Activated CD4-positive, CD25-positive, alpha-beta regulatory T cell (primary cell): ENCODE results near the gene CA5A.

Source experiments
- DNase-seq, 4 experiments: peaks; one replicate each; lab custom pipeline; 2025; lab: John Stamatoyannopoulos, UW

Gene CA5A

GRCh38 chr16:87963400-87963799, 27.1 kb upstream of the CA5A start:
- peak in 1 of 4 experiments; percentile 30 for DNase-seq

- DNase-seq = no peak
These were observed 25.3 kb upstream of the CA5A start for GRCh38 chr16:87961623-87962022.

- DNase-seq = no peak
These were observed 24.5 kb upstream of the CA5A start for GRCh38 chr16:87960852-87961251.

- DNase-seq = no peak
These were observed 24.0 kb upstream of the CA5A start for GRCh38 chr16:87960296-87960695.

- no peak for DNase-seq
These were observed 23.2 kb upstream of the CA5A start for GRCh38 chr16:87959391-87959990.

GRCh38 chr16:87958632-87959031, 22.3 kb upstream of the CA5A start:
- no peak for DNase-seq

- no peak for DNase-seq
These were observed 21.2 kb upstream of the CA5A start for GRCh38 chr16:87957296-87958094.

- DNase-seq = peak; percentile 33 to 50 (median 41)
These were observed 20.3 kb upstream of the CA5A start for GRCh38 chr16:87956365-87957231.

GRCh38 chr16:87956098-87956364, 19.7 kb upstream of the CA5A start:
- DNase-seq = no peak

GRCh38 chr16:87955302-87956097, 19.2 kb upstream of the CA5A start:
- DNase-seq = no peak

GRCh38 chr16:87954826-87955225, 18.5 kb upstream of the CA5A start:
- no peak for DNase-seq

- no peak for DNase-seq
These were observed 18.0 kb upstream of the CA5A start for GRCh38 chr16:87954361-87954760.

GRCh38 chr16:87953308-87954215, 17.2 kb upstream of the CA5A start:
- DNase-seq = no peak

- no peak for DNase-seq
These were observed 16.4 kb upstream of the CA5A start for GRCh38 chr16:87952751-87953150.

GRCh38 chr16:87951552-87952538, 15.5 kb upstream of the CA5A start:
- DNase-seq = peak in 1 of 4 experiments; percentile 38

GRCh38 chr16:87950765-87951551, 14.6 kb upstream of the CA5A start, which contains the start of gene BANP:
Gene BANP, plus strand, starts transcription at chr16:87951434. Its CDS starts 23,682 bp downstream, at chr16:87975116.
- peak; percentile 89 to 95 (median 92) for DNase-seq

- DNase-seq = no peak
These were observed 12.9 kb upstream of the CA5A start for GRCh38 chr16:87949071-87949744.

GRCh38 chr16:87948735-87949070, 12.4 kb upstream of the CA5A start:
- no peak for DNase-seq
